Breast epithelium (tissue), 4 donors: Measurements from ENCODE around the gene CYFIP1. TPM values are rescaled to one million over a fixed set of nuclear protein-coding genes. Genes with fewer than 3 reads are reported as not detected.

Experiments
- DNase-seq, 2 donors: peaks; one replicate each; pipeline ENCODE4 v3.0.0-alpha.2; 2019; ENCODE audit warnings: low spot score in 2 of 2
- H3K27ac ChIP-seq, 2 donors: fragments of 200-600 bp; sonication (generic) in 1 of 2; one replicate each; pipeline ENCODE4 v1.5.1; 2016 to 2019; ENCODE audit warnings: mild to moderate bottlenecking in 1 of 2
- H3K27me3 ChIP-seq, 2 donors: fragments of 200-600 bp; sonication (generic) in 1 of 2; one replicate each; pipeline versions ENCODE4 v1.5.1 to v1.6.0; 2017 to 2019; ENCODE audit warnings: control low read depth in 1 of 2, mild to moderate bottlenecking in 1 of 2
- H3K36me3 ChIP-seq: fragments of 200-600 bp; one replicate; pipeline ENCODE4 v1.5.1; 2019
- H3K4me1 ChIP-seq, 2 donors: fragments of 200-600 bp; sonication (generic); one replicate each; pipeline ENCODE4 v1.5.1; 2016 to 2019; ENCODE audit warnings: control low read depth in 1 of 2
- H3K4me3 ChIP-seq, 3 donors: fragments of 200-600 bp; sonication (generic); 1 replicate in 2 of 3; 2 replicates in 1 of 3; pipeline ENCODE4 v1.5.1; 2016 to 2019; ENCODE audit warnings: mild to moderate bottlenecking in 3 of 3, moderate library complexity in 2 of 3
- H3K9me3 ChIP-seq, 2 donors: fragments of 200-600 bp; sonication (generic) in 1 of 2; one replicate each; pipeline ENCODE4 v1.5.1; 2016 to 2019; ENCODE audit warnings: control low read depth in 1 of 2
- POLR2A ChIP-seq: fragments of 450-650 bp; IDR thresholded peaks from one replicate; pipeline ENCODE4 v1.6.1; 2016; ENCODE audit warnings: antibody characterized with exemption, mild to moderate bottlenecking, moderate library complexity
- POLR2AphosphoS5 ChIP-seq, 3 donors: sonication (generic); formaldehyde crosslinking; IDR thresholded peaks; one replicate each; pipeline ENCODE4 v1.6.1; 2017; ENCODE audit warnings: antibody characterized with exemption in 3 of 3
- intact Hi-C: fragments of 100-400 bp; cut with DNase I; formaldehyde crosslinking; loops from one replicate; pipeline ENCODE4 v1.15.1; 2023; ENCODE audit warnings: low total_unique reads
- total RNA-seq, 3 donors: library from RNA; depleted of rRNA; stranded (reverse); fragments of >200 nt; gene quantifications; one replicate each; pipeline ENCODE4 v1.1.0, GENCODE V29; 2016
- TF ChIP-seq, protein P1 (sequence below), 3 donors: fragments of 450-650 bp; IDR thresholded peaks; one replicate each; pipeline ENCODE4 v1.5.1; 2016 to 2017; ENCODE audit warnings: antibody characterized with exemption in 3 of 3, mild to moderate bottlenecking in 3 of 3, moderate library complexity in 3 of 3

Gene CYFIP1
- total RNA-seq, 3 donors from 2014 or later, result 97.9 to 128 (median 124) TPM

DNA sequence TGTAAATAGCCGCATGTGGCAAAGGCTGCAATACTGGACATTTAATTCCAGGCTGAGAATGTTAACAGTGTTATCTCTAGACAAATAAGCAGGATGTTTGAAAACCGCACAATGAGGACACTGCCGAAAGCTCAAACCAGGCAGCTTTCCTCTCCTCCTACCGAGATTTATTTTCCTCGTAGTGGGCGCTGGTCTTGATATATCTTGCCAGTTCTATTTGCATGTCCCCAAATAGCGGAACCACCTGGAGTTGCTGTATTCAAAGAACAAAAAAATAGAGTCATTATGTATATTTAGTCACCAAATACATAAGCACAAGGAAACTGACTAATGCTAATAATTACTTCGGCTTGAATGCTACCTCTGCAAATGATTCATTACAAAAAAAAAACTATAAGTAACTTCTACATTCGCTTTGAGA lies 46.5 kb downstream of the CYFIP1 start:
- H3K27ac ChIP-seq, result no peak overlapping the region
- no peaks in the 10 kb centered on the region for H3K27me3 ChIP-seq
- TF ChIP-seq POLR2AphosphoS5 (IDR thresholded peaks at IDR 0.05), result no peak
- TF ChIP-seq, protein P1, sequence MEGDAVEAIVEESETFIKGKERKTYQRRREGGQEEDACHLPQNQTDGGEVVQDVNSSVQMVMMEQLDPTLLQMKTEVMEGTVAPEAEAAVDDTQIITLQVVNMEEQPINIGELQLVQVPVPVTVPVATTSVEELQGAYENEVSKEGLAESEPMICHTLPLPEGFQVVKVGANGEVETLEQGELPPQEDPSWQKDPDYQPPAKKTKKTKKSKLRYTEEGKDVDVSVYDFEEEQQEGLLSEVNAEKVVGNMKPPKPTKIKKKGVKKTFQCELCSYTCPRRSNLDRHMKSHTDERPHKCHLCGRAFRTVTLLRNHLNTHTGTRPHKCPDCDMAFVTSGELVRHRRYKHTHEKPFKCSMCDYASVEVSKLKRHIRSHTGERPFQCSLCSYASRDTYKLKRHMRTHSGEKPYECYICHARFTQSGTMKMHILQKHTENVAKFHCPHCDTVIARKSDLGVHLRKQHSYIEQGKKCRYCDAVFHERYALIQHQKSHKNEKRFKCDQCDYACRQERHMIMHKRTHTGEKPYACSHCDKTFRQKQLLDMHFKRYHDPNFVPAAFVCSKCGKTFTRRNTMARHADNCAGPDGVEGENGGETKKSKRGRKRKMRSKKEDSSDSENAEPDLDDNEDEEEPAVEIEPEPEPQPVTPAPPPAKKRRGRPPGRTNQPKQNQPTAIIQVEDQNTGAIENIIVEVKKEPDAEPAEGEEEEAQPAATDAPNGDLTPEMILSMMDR (IDR thresholded peaks at IDR 0.05), result no peak
- TF ChIP-seq POLR2A, result no peak
- no peak for DNase-seq
- intact Hi-C loops, result no loop called here
- H3K4me1 ChIP-seq, result no peaks in the 10 kb centered on the region
- no peaks in the 10 kb centered on the region for H3K9me3 ChIP-seq
- H3K36me3 ChIP-seq, result peaks cover 10% of the 10 kb centered on the region
- no peak overlapping the region for H3K4me3 ChIP-seq

DNA sequence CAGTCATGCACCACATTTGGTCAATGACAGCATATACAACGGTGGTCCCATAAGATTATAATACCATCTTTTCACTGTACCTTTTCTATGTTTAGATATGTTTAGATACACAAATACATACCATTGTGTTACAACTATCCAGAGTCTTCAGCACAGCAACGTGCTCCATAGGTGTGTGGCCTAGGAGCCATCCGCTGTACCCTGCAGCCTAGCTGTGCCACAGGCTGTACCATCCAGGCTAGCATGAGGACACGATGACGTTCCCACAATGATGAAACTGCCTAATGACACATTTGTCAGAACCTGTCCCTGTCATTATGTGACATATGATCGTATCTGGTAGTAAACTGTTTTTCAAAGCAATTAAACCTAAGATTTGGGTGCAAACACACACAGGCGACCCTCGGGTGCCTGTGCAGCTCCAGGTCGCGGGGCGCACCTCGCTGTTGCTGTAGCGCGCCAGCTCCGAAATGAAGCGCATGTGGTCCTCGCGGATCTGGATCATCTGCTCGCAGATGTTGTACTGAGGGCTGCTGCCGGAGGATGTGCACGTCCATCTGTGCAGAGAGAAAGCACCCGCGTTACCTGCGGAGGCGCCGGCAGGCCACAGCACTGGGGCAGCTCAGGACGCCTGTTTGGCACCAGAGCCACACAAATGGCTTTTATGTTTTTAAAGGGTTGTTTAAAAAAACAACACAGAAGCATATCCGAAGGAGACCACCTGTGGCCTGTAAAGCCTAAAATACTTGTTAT lies 48.2 kb downstream of the CYFIP1 start:
- no peak overlapping the region for H3K27ac ChIP-seq
- intact Hi-C loops, result no loop called here
- no peaks in the 10 kb centered on the region for H3K27me3 ChIP-seq
- no peak overlapping the region for H3K4me3 ChIP-seq
- H3K9me3 ChIP-seq, result no peaks in the 10 kb centered on the region
- H3K36me3 ChIP-seq, result peaks cover 7% of the 10 kb centered on the region
- no peaks in the 10 kb centered on the region for H3K4me1 ChIP-seq
- TF ChIP-seq POLR2A (no peak), POLR2AphosphoS5 (IDR thresholded peaks at IDR 0.05) (no peak)
- TF ChIP-seq, protein P1 (IDR thresholded peaks at IDR 0.05), result no peak
- no peak for DNase-seq

DNA sequence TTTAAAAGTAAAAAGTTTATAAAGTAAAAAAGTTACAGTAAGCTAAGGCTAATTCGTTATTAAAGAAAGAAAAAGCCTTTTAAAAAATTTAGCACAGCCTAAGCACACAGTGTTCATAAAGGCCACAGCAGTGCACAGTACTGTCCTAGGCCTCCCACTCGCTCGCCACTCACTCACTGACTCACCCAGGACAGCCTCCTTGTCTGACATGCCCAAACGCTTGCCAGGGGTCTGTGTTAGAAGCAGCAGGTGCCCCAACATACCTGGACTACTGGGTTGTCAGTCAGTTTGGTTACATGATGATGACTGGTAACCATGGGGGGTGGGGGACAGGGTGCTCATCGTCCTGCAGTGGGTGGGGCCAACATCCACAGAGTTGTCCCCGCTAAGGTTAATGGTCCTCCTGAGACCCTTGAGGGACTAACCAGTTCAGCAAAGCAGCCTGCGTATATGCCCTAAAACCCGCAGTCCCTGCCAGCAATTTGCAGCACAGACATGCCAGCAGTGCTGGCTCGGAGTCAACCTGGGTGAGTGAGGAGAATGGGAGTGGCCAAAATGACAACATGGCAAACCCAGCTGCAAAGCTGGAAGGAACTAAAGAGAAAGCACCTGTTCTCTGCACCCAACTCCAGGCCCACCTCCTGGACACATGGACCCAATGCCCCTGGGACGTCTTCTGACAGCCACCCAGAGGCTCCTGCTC lies 49.2 kb downstream of the CYFIP1 start:
- DNase-seq, result peak in 1 of 2 donors; percentile 57
- H3K4me1 ChIP-seq, result no peaks in the 10 kb centered on the region
- H3K27ac ChIP-seq, result peak overlapping the region; percentile 22 to 36
- no peak for TF ChIP-seq POLR2A
- TF ChIP-seq POLR2AphosphoS5 (IDR thresholded peaks at IDR 0.05), result no peak
- TF ChIP-seq, protein P1 (IDR thresholded peaks at IDR 0.05), result no peak
- no peak overlapping the region for H3K4me3 ChIP-seq
- H3K36me3 ChIP-seq, result no peaks in the 10 kb centered on the region
- H3K27me3 ChIP-seq, result no peaks in the 10 kb centered on the region
- H3K9me3 ChIP-seq, result no peaks in the 10 kb centered on the region
- intact Hi-C loops, result no loop called here

DNA sequence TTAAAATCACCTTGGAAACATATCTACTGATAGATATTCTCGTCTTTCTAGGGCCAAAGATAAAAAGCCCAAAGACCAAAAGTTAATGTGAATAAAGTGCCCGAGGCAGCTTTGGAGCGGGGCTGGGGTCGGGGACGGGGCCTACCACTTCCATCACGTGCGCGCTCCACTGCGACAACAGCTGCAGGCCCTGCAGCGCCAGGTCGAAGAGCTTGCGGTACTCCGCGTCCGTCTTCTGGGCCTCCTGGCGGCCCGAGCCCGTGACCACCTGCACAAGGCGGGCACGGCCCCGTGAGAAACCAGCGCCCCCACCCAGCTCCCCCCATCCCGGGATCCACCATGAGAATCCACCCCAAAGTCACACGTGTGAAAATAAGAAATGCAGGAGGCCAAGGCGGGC lies 52.4 kb downstream of the CYFIP1 start:
- Histone ChIP-seq H3K9me3 (no peaks in the 10 kb centered on the region), H3K4me3 (no peak overlapping the region), H3K36me3 (no peaks in the 10 kb centered on the region), H3K4me1 (no peaks in the 10 kb centered on the region), H3K27me3 (no peaks in the 10 kb centered on the region), H3K27ac (no peak overlapping the region)
- intact Hi-C loops, result no loop called here
- no peak for DNase-seq
- no peak for TF ChIP-seq POLR2AphosphoS5 (IDR thresholded peaks at IDR 0.05)
- no peak for TF ChIP-seq POLR2A
- TF ChIP-seq, protein P1 (IDR thresholded peaks at IDR 0.05), result no peak

DNA sequence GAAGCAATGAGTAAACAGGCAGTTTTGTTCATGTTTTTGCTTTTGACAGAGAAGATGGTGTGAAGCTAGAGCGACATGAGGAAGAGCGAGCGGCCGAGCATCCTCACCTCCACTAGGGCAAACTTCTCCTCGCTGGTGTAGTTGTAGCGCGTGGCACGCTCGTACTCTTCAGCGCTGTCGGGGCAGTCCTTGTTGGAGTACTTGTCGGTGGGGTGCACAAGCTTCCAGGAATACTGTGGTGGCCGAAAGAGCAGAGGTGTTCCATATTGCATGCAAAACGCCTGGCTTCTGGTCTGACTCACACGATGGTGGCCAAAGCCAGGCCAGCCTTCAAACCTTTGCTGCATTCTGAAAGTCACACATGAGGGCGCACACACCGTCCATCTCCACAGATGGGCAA lies 54.3 kb downstream of the CYFIP1 start:
- H3K9me3 ChIP-seq, result no peaks in the 10 kb centered on the region
- no peak overlapping the region for H3K4me3 ChIP-seq
- H3K27me3 ChIP-seq, result no peaks in the 10 kb centered on the region
- intact Hi-C loops, result no loop called here
- DNase-seq, result no peak
- H3K36me3 ChIP-seq, result no peaks in the 10 kb centered on the region
- no peaks in the 10 kb centered on the region for H3K4me1 ChIP-seq
- TF ChIP-seq, protein P1 (IDR thresholded peaks at IDR 0.05), result no peak
- TF ChIP-seq POLR2A (no peak), POLR2AphosphoS5 (IDR thresholded peaks at IDR 0.05) (no peak)
- no peak overlapping the region for H3K27ac ChIP-seq
